Activated T-helper 17 cell treated with anti-CD3 and anti-CD28 coated beads, Interleukin-2, amount 50 U/mL, for 72 hours (primary cell): ENCODE data around the gene ADORA1. TPM values are rescaled to one million over a fixed set of nuclear protein-coding genes. Genes with fewer than 3 reads are reported as not detected.
A peak's percentile ranks its signal among the peaks of the same experiment; 100 is the strongest.

ENCODE experiments used
- ATAC-seq: fragments of 150-1000 bp; cut with Tn5 transposase; replicated peaks from 2 replicates; pipeline ENCODE4 v1.10.0; 2021; ENCODE audit warnings: mild to moderate bottlenecking, moderate library complexity
- H3K27ac Mint-ChIP-seq: one replicate; pipeline ENCODE4 v1.8.0; 2022; ENCODE audit warnings: mixed read lengths
- H3K27me3 Mint-ChIP-seq: one replicate; pipeline ENCODE4 v1.8.0; 2022; ENCODE audit warnings: mixed read lengths
- H3K36me3 Mint-ChIP-seq: one replicate; pipeline ENCODE4 v1.8.0; 2022; ENCODE audit warnings: low read depth, mild to moderate bottlenecking, mixed read lengths
- H3K4me1 Mint-ChIP-seq: one replicate; pipeline ENCODE4 v1.8.0; 2022; ENCODE audit warnings: mixed read lengths
- H3K4me3 Mint-ChIP-seq: one replicate; pipeline ENCODE4 v1.8.0; 2022; ENCODE audit warnings: mild to moderate bottlenecking, mixed read lengths
- H3K9me3 Mint-ChIP-seq: one replicate; pipeline ENCODE4 v1.8.0; 2022; ENCODE audit warnings: mixed read lengths
- total RNA-seq, 2 donors: library from RNA; stranded (reverse); gene quantifications; one replicate each; pipeline ENCODE4 v1.2.3, GENCODE V29; 2022

ADORA1 gene
- total RNA-seq, 2 donors from 2014 or later = not detected

- Mint-ChIP-seq H3K36me3 (no peaks in the 10 kb centered on the region), H3K27me3 (peaks cover 23% of the 10 kb centered on the region), H3K27ac (no peak overlapping the region), H3K4me3 (no peak overlapping the region), H3K9me3 (no peaks in the 10 kb centered on the region), H3K4me1 (no peaks in the 10 kb centered on the region)
- ATAC-seq = no peak
Observed at GRCh38 chr1:203101813-203102634, 25.5 kb upstream of the ADORA1 start.

GRCh38 chr1:203103216-203103615 lies 24.3 kb upstream of the ADORA1 start:
- H3K36me3 Mint-ChIP-seq = no peaks in the 10 kb centered on the region
- H3K27ac Mint-ChIP-seq = no peak overlapping the region
- no peaks in the 10 kb centered on the region for H3K4me1 Mint-ChIP-seq
- peaks cover 28% of the 10 kb centered on the region for H3K27me3 Mint-ChIP-seq
- no peaks in the 10 kb centered on the region for H3K9me3 Mint-ChIP-seq
- ATAC-seq = no peak
- no peak overlapping the region for H3K4me3 Mint-ChIP-seq

GRCh38 chr1:203103829-203104495 lies 23.6 kb upstream of the ADORA1 start:
- Mint-ChIP-seq H3K4me1 (no peaks in the 10 kb centered on the region), H3K27ac (no peak overlapping the region), H3K9me3 (no peaks in the 10 kb centered on the region), H3K36me3 (no peaks in the 10 kb centered on the region), H3K27me3 (peaks cover 35% of the 10 kb centered on the region), H3K4me3 (no peak overlapping the region)
- no peak for ATAC-seq

- Mint-ChIP-seq H3K9me3 (no peaks in the 10 kb centered on the region), H3K36me3 (no peaks in the 10 kb centered on the region), H3K27ac (no peak overlapping the region), H3K4me3 (no peak overlapping the region), H3K27me3 (peaks cover 43% of the 10 kb centered on the region), H3K4me1 (no peaks in the 10 kb centered on the region)
- ATAC-seq = no peak
Observed at GRCh38 chr1:203104789-203105390, 22.6 kb upstream of the ADORA1 start.

- Mint-ChIP-seq H3K27me3 (peaks cover 27% of the 10 kb centered on the region), H3K4me1 (no peaks in the 10 kb centered on the region), H3K9me3 (no peaks in the 10 kb centered on the region), H3K27ac (no peak overlapping the region), H3K36me3 (no peaks in the 10 kb centered on the region), H3K4me3 (no peak overlapping the region)
- ATAC-seq = no peak
Observed at GRCh38 chr1:203112475-203112874, 15.1 kb upstream of the ADORA1 start.

GRCh38 chr1:203113308-203113707 lies 14.2 kb upstream of the ADORA1 start:
- H3K27me3 Mint-ChIP-seq = peaks cover 25% of the 10 kb centered on the region
- no peak overlapping the region for H3K27ac Mint-ChIP-seq
- H3K9me3 Mint-ChIP-seq = no peaks in the 10 kb centered on the region
- H3K4me3 Mint-ChIP-seq = no peak overlapping the region
- H3K36me3 Mint-ChIP-seq = no peaks in the 10 kb centered on the region
- ATAC-seq = no peak
- no peaks in the 10 kb centered on the region for H3K4me1 Mint-ChIP-seq

- H3K36me3 Mint-ChIP-seq = no peaks in the 10 kb centered on the region
- H3K4me1 Mint-ChIP-seq = no peaks in the 10 kb centered on the region
- ATAC-seq = no peak
- H3K27ac Mint-ChIP-seq = no peak overlapping the region
- H3K9me3 Mint-ChIP-seq = no peaks in the 10 kb centered on the region
- H3K27me3 Mint-ChIP-seq = peaks cover 20% of the 10 kb centered on the region
- H3K4me3 Mint-ChIP-seq = no peak overlapping the region
Observed at GRCh38 chr1:203114202-203114601, 13.3 kb upstream of the ADORA1 start.

GRCh38 chr1:203116091-203116820 lies 11.3 kb upstream of the ADORA1 start:
- Mint-ChIP-seq H3K36me3 (no peaks in the 10 kb centered on the region), H3K4me3 (no peak overlapping the region), H3K9me3 (no peaks in the 10 kb centered on the region), H3K27me3 (peaks cover 29% of the 10 kb centered on the region), H3K4me1 (peaks cover 4% of the 10 kb centered on the region), H3K27ac (no peak overlapping the region)
- no peak for ATAC-seq

GRCh38 chr1:203117611-203118575 lies 9.6 kb upstream of the ADORA1 start:
- H3K36me3 Mint-ChIP-seq = no peaks in the 10 kb centered on the region
- peaks cover 40% of the 10 kb centered on the region for H3K27me3 Mint-ChIP-seq
- no peak overlapping the region for H3K4me3 Mint-ChIP-seq
- no peak overlapping the region for H3K27ac Mint-ChIP-seq
- peaks cover 4% of the 10 kb centered on the region for H3K4me1 Mint-ChIP-seq
- ATAC-seq = peak; percentile 44
- H3K9me3 Mint-ChIP-seq = no peaks in the 10 kb centered on the region

GRCh38 chr1:203120325-203121153 lies 7.0 kb upstream of the ADORA1 start:
- H3K27ac Mint-ChIP-seq = no peak overlapping the region
- H3K4me3 Mint-ChIP-seq = no peak overlapping the region
- no peaks in the 10 kb centered on the region for H3K36me3 Mint-ChIP-seq
- no peak for ATAC-seq
- H3K9me3 Mint-ChIP-seq = no peaks in the 10 kb centered on the region
- peaks cover 4% of the 10 kb centered on the region for H3K4me1 Mint-ChIP-seq
- peaks cover 54% of the 10 kb centered on the region for H3K27me3 Mint-ChIP-seq

- Mint-ChIP-seq H3K27me3 (peaks cover 61% of the 10 kb centered on the region), H3K27ac (no peak overlapping the region), H3K9me3 (no peaks in the 10 kb centered on the region), H3K4me3 (no peak overlapping the region), H3K36me3 (no peaks in the 10 kb centered on the region), H3K4me1 (peaks cover 4% of the 10 kb centered on the region)
- ATAC-seq = no peak
Observed at GRCh38 chr1:203121186-203122015, 6.1 kb upstream of the ADORA1 start.

- Mint-ChIP-seq H3K4me3 (no peak overlapping the region), H3K9me3 (no peaks in the 10 kb centered on the region), H3K27ac (no peak overlapping the region), H3K4me1 (peaks cover 9% of the 10 kb centered on the region), H3K27me3 (peaks cover 62% of the 10 kb centered on the region), H3K36me3 (no peaks in the 10 kb centered on the region)
- no peak for ATAC-seq
Observed at GRCh38 chr1:203122159-203122558, 5.4 kb upstream of the ADORA1 start.
